Endothelial cell (in vitro differentiated cells): ENCODE results near the gene WDR19. TPM values are rescaled to one million over a fixed set of nuclear protein-coding genes. Genes with fewer than 3 reads are reported as not detected.
A peak's percentile ranks its signal among the peaks of the same experiment; 100 is the strongest.

Experiments used
- DNase-seq: peaks from one replicate; pipeline ENCODE4 v3.0.0; 2021; ENCODE audit warnings: low spot score
- H3K27ac Mint-ChIP-seq: one replicate; pipeline ENCODE4 v1.8.0; 2021; ENCODE audit warnings: mixed read lengths, inconsistent platforms; ENCODE audit not compliant: unreplicated experiment
- H3K27me3 Mint-ChIP-seq: one replicate; pipeline ENCODE4 v1.8.0; 2021; ENCODE audit warnings: mild to moderate bottlenecking, moderate library complexity, mixed read lengths, inconsistent platforms; ENCODE audit not compliant: unreplicated experiment
- H3K36me3 Mint-ChIP-seq: one replicate; pipeline ENCODE4 v1.8.0; 2021; ENCODE audit warnings: mild to moderate bottlenecking, low read depth, mixed read lengths, inconsistent platforms; ENCODE audit not compliant: unreplicated experiment
- H3K4me1 Mint-ChIP-seq: one replicate; pipeline ENCODE4 v1.8.0; 2021; ENCODE audit warnings: mild to moderate bottlenecking, mixed read lengths, inconsistent platforms; ENCODE audit not compliant: unreplicated experiment
- H3K4me3 Mint-ChIP-seq: one replicate; pipeline ENCODE4 v1.8.0; 2021; ENCODE audit warnings: mild to moderate bottlenecking, mixed read lengths, inconsistent platforms; ENCODE audit not compliant: unreplicated experiment
- H3K9me3 Mint-ChIP-seq: one replicate; pipeline ENCODE4 v1.8.0; 2021; ENCODE audit warnings: mixed read lengths, inconsistent platforms; ENCODE audit not compliant: unreplicated experiment
- total RNA-seq: library from RNA; stranded (reverse); fragmentation: NEBNext Ultra II Directional; extraction: Animal tissue kit (Norgen Biotek cat#: 25700); gene quantifications from one replicate; pipeline ENCODE4 v1.2.1, GENCODE V29; 2021; ENCODE audit not compliant: unreplicated experiment
- TF ChIP-seq, protein P1 (sequence below): fragments of 200-600 bp; sonication (generic); IDR thresholded peaks from one replicate; pipeline ENCODE4 v1.5.0; 2021; ENCODE audit warnings: antibody characterized with exemption; ENCODE audit not compliant: unreplicated experiment

Gene WDR19
- total RNA-seq, 1 donor from 2014 or later: 35.8 TPM

DNA sequence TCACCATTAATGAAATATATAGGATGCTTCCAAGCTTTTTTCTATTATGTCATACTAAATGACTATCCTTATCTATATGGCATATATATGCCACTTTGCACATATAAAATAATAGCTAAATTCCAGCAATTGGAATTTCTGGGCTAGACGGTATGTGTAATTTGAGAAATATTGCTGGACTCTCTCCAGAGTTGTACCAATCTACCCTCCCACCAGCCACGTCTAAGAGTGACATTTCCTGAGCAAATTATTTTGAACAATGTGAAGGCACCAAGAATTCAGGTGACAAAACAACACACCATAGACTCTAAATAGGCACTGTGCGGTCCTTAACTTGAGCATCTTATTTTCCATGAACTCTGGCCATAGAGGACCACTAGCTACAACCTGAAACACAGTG lies 121.5 kb downstream of the WDR19 start:
- H3K9me3 Mint-ChIP-seq: no peaks in the 10 kb centered on the region
- peaks cover 3% of the 10 kb centered on the region for H3K27me3 Mint-ChIP-seq
- H3K36me3 Mint-ChIP-seq: peaks cover 26% of the 10 kb centered on the region
- no peak for DNase-seq
- no peak overlapping the region for H3K4me3 Mint-ChIP-seq
- peak overlapping the region; percentile 48 for H3K27ac Mint-ChIP-seq
- H3K4me1 Mint-ChIP-seq: peaks cover 11% of the 10 kb centered on the region
- TF ChIP-seq, protein P1, sequence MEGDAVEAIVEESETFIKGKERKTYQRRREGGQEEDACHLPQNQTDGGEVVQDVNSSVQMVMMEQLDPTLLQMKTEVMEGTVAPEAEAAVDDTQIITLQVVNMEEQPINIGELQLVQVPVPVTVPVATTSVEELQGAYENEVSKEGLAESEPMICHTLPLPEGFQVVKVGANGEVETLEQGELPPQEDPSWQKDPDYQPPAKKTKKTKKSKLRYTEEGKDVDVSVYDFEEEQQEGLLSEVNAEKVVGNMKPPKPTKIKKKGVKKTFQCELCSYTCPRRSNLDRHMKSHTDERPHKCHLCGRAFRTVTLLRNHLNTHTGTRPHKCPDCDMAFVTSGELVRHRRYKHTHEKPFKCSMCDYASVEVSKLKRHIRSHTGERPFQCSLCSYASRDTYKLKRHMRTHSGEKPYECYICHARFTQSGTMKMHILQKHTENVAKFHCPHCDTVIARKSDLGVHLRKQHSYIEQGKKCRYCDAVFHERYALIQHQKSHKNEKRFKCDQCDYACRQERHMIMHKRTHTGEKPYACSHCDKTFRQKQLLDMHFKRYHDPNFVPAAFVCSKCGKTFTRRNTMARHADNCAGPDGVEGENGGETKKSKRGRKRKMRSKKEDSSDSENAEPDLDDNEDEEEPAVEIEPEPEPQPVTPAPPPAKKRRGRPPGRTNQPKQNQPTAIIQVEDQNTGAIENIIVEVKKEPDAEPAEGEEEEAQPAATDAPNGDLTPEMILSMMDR: no peak

DNA sequence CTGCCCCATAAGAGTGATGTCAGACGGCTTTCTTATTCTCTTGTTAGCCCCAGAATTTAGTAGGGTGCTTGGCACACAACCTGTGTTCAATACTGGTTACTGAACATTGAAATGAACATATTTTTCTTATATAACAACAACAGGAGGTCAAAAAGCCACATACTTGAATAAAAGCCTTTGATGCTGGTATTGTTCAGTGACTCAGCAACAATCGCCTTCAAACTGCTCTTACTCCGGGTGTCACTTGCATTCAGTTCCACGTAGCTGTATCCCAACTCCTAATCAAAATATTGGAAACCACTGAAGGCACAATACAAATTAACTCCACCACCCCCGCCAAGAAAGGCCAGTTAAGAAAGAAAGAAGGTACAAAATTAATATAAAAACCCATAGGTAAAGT lies 122.3 kb downstream of the WDR19 start:
- Mint-ChIP-seq H3K4me1 (peaks cover 12% of the 10 kb centered on the region), H3K9me3 (no peaks in the 10 kb centered on the region), H3K4me3 (no peak overlapping the region), H3K36me3 (peaks cover 22% of the 10 kb centered on the region), H3K27me3 (peaks cover 3% of the 10 kb centered on the region), H3K27ac (no peak overlapping the region)
- DNase-seq: no peak
- TF ChIP-seq, protein P1: no peak

DNA sequence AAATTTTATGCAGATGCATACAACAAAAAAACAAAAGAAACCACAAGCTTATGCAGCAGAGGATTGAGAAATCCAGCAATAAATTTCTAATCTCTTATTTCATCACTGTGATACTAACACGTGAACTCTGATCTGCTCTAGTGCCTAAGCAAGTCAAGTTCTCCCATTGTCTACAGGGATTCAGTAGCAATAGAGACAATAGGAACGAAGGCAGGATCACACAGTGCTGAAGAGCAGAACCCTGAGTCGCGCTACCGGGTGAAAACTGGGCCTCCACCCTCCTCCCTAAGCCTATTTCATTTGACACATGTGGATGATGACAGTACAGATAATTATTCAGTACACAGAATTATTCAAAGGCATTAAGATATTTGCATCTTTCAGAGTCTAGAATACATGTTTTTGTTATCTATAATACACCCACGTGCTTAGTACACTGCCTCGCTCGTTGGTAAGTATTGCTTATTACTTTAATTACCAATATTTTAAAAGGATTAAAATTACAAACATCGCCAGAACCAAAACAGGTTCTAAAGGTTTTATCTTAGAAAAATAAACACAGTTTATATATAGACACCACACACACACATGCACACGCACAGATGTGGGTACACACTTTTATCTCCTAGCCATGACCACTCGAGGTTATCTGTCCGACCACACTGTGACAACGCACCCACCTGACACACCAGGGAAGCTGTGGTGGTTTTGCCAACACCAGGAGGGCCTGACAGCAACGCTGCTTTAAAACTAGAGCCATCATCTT lies 123.8 kb downstream of the WDR19 start:
- TF ChIP-seq, protein P1: no peak
- Mint-ChIP-seq H3K4me3 (no peak overlapping the region), H3K36me3 (peaks cover 19% of the 10 kb centered on the region), H3K27me3 (peaks cover 3% of the 10 kb centered on the region), H3K9me3 (no peaks in the 10 kb centered on the region), H3K4me1 (peaks cover 12% of the 10 kb centered on the region), H3K27ac (peak overlapping the region; percentile 68)
- DNase-seq: no peak

DNA sequence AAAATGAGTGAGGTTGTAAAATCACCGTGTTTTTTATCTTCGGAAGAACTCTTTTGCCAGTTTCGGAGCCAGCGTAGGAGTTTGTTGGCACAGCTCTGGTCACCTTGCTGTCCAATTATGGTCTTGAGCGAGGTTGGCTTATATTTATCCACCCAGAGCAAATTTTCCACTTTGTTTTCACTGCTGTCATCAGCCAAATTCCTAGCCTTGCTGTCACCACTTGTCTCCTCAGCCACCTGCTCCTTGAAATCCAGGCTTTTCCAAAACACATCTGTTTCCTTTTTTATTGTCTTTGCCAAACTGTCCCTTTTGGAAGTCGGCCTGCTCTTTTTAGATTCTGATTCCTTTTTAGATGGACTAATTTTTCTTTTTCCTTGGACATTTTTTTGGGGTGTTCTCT lies 126.3 kb downstream of the WDR19 start:
- H3K27ac Mint-ChIP-seq: peak overlapping the region; percentile 88
- H3K9me3 Mint-ChIP-seq: no peaks in the 10 kb centered on the region
- no peak for DNase-seq
- H3K27me3 Mint-ChIP-seq: peaks cover 3% of the 10 kb centered on the region
- no peak overlapping the region for H3K4me3 Mint-ChIP-seq
- peaks cover 17% of the 10 kb centered on the region for H3K36me3 Mint-ChIP-seq
- peaks cover 12% of the 10 kb centered on the region for H3K4me1 Mint-ChIP-seq
- TF ChIP-seq, protein P1: no peak

DNA sequence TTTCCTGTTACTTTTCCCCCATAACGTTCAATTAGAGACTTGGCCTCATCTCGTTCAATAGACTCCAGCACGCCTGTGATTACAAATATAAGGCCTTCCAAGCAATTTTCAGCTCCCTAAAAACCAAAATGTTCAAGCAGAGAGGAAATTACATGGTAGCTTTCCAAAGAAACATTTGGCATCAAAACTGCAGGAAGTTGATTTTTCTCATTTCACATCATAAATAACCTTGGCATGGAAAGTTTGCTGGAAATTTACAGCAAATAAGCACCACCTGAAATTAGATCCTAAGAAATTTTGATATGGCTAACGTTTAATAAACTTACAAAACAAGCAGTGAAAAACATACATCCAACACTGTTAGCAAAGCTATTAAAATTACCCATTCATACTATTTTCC lies 130.5 kb downstream of the WDR19 start:
- Mint-ChIP-seq H3K27ac (no peak overlapping the region), H3K27me3 (peaks cover 3% of the 10 kb centered on the region), H3K36me3 (peaks cover 10% of the 10 kb centered on the region), H3K4me1 (peaks cover 12% of the 10 kb centered on the region), H3K4me3 (no peak overlapping the region), H3K9me3 (no peaks in the 10 kb centered on the region)
- TF ChIP-seq, protein P1: no peak
- DNase-seq: no peak
